AG08395 (cell line): Measurements from ENCODE around the gene RAF1.
A peak's percentile ranks its signal among the peaks of the same experiment; 100 is the strongest.

Experiments used
- DNase-seq: peaks from one replicate; pipeline ENCODE4 v3.0.0; 2012; ENCODE audit warnings: mixed read lengths, low spot score

The RAF1 gene

GRCh38 chr3:12591456-12591855 lies 72.5 kb downstream of the RAF1 start:
- DNase-seq, result no peak

- no peak for DNase-seq
These were observed 73.8 kb downstream of the RAF1 start for GRCh38 chr3:12590096-12590495.

DNA sequence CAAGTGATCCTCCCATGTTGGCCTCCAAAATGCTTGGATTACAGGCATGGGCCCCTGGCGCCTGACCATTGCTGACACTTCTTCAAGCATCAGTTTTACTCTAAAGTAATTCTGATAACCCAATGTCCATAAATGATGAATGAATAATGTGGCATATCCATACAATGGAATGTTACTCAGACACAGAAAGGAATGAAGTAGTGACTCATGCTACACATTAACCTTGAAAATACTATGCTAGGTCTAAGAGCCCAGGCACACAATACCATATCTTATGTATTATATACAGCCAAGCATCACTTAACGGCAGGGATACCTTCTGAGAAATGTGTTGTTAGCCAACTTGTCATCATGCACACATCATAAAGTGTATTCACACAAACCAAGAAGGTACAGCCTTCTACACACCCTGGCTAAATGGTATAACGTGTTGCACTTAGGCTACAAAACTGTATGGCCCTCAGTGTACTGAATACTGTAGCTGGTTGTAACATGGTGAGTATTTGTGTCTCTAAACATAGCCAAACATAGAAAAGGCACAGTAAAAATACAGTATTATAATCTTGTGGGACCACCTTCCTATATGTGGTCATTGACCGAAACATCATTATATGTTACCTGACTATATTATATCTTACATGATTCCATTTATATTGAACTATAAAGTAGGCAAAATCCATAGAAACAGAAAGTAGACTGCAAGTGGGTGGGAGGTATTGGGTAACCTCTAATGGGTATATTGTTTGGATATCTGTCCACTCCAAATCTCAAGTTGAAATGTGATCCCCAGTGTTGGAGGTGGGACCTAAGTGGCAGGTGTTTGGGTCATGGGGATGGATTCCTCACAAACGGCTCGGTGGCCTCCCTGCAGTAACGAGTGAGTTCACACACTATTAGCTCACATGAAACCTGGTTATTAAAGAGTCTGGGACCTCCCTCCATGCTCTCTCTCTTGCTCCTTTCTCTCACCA lies 75.6 kb downstream of the RAF1 start:
- no peak for DNase-seq

GRCh38 chr3:12586403-12586802 lies 77.5 kb downstream of the RAF1 start:
- DNase-seq, result no peak

- DNase-seq, result no peak
These were observed 77.9 kb downstream of the RAF1 start for GRCh38 chr3:12585970-12586369.

DNA sequence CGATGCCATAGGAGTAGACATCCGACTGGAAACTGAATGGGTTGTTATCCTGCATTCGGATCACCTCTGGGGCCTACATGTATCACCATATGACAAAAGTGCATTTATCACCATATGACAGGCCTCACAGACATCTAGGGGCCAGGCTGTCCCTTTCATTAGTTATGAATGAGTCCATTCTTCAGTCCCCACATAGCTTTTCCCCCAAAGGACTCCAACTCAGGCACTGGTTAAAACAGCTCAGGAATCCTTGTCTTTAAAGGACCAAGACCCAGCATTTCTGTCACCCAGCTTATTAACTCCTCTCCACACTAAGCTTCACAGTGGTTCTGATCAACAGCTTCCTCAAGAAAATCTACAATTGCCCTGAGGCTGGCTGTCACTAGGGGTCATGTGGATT lies 78.7 kb downstream of the RAF1 start:
- DNase-seq, result no peak

DNA sequence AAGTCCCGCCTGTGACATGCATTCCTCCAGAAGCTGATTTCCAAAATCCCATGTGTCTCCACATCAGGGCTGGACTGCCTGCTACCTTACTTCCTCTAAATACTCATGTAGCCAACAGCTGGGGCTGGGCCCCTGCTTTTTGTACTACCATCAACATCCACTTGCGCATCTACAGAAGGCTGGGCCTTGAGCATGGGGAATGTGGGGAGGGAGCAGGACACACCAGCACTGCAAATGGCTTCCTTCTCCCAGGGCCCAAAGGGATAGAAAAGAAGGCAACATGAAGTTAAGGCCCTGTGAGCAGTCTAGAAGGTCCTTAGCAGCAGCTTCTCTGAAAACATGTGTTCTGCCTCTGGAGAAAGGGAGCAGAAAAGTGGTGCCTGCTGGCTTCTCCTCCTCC lies 79.8 kb downstream of the RAF1 start:
- no peak for DNase-seq

DNA sequence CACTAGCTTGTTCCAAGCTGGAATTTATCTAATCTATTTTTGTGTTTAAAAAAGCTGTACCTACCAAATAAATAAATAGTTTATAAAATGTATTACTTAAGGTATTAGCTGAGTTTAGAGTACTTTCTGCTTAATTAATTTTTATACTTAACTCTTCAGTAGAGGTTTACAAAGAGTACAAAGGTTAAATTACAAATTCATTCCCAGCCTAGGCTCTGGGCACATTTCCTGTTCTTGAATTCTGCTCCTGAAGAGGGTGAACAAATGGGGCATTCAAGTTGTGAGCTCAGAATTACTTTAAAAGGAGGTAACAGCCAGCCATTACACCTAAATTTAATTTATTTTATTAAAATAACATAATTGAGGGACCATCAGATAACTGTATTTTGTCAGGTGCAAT lies 80.6 kb downstream of the RAF1 start:
- DNase-seq, result no peak

- no peak for DNase-seq
These were observed 81.2 kb downstream of the RAF1 start for GRCh38 chr3:12582730-12583129.

DNA sequence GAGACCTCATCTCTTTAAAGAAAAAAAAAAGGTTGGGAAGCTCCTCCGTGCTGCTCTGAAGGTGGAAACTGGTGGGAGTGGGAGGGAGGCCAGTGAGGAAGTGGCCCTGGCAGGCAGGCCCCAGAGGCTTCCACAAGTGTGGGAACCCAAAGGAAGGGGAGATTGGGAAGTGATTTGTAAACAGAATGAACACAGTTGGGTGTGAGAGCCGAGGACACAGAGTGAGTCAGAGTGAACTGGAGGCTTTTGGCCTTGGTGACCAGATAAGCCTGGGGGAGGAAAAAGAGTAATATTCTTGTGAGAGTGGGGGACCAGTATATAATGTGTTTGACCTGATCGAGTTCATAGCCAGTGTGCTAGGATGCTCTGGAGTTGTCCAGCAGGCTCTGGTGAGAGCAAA lies 84.0 kb downstream of the RAF1 start:
- peak; percentile 34 for DNase-seq

GRCh38 chr3:12579456-12579855 lies 84.5 kb downstream of the RAF1 start:
- no peak for DNase-seq

GRCh38 chr3:12578742-12579141 lies 85.2 kb downstream of the RAF1 start:
- DNase-seq, result no peak

DNA sequence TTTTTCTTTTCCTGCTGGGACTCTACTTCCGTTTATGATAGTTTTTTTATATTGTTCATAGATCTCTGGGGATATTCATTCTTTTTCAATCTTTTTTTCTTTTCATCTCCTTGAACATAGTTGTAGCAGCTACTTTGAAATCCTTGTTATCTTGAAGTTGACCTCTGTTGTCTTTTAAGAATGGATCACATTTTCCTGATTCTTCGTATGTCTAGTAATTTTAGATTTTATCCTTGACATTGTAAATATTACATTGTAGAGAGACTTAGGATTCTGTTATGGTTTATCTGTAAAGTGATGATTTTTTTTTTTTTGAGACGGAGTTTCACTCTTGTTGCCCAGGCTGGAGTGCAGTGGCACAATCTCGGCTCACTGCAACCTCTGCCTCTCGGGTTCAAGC lies 86.5 kb downstream of the RAF1 start:
- no peak for DNase-seq

GRCh38 chr3:12574661-12575060 lies 89.3 kb downstream of the RAF1 start:
- DNase-seq, result no peak

DNA sequence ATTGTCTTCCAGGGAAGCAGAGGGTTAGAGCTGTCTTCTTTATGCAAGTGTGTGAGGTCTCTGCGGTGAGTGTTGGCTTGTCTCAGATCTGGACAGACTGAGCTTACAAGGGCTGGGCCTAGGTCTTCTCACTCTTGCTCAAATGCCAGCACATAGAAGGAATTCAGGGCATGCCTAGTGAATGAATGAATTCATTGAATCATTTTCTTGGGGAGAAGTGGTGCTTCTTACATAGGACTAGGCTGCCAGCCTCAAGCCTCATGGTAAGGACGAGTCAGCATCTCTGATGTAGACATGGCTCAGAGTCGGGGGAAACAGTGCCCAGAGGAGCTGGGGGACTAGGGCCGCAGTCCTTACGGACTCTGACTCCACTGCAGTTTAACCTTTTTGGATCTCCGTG lies 89.8 kb downstream of the RAF1 start:
- no peak for DNase-seq

DNA sequence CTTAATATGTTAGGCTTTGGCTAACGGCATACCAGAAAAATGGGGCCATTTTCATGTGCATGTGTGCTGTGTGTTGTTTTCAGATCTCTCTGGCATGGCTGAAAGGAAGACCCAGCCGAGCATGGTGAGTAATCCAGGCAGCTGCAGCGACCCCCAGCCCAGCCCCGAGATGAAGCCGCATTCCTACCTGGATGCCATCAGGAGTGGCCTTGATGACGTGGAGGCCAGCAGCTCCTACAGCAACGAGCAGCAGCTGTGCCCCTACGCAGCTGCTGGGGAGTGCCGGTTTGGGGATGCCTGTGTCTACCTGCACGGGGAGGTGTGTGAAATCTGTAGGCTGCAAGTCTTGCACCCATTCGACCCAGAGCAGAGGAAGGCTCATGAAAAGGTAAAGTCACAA lies 91.9 kb downstream of the RAF1 start:
- no peak for DNase-seq

- no peak for DNase-seq
These were observed 94.1 kb downstream of the RAF1 start for GRCh38 chr3:12569836-12570235.

GRCh38 chr3:12568747-12569146 lies 95.2 kb downstream of the RAF1 start:
- no peak for DNase-seq

GRCh38 chr3:12566976-12567375 lies 96.9 kb downstream of the RAF1 start:
- DNase-seq, result no peak

DNA sequence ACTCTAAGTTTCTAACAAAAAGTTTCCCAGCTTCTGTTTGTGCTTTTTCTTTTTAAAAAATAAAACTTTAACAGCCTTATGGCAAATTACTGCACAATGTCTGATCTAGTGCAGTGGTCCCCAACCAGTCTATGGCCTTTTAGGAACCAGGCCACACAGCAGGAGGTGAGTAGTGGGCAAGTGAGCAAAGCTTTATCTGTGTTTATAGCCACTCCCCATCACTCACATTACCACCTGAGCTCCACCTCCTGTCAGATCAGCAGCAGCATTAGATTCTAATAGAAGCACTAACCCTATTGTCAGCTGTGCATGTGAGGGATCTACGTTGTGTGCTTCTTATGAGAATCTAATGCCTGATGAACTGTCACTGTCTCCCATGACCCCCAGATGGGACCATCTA lies 101.5 kb downstream of the RAF1 start:
- no peak for DNase-seq

DNA sequence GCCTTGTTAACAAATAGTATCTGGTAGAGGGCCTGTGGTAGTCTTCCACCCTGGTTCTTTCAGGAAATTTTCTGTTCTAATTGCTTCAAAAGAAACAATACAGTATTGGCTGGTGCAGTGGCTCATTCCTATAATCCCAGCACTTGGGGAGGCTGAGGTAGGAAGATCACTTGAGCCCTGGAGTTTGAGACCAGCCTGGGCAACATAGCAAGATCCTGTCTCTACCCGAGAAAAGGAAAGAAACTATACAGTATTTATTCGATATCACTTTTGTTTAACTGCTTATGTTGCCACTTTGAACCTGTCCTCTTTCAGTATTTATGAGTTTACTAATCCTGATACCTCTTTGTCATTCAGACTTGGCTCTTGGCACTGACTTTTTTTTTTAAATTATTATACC lies 102.5 kb downstream of the RAF1 start:
- no peak for DNase-seq

- DNase-seq, result no peak
These were observed 103.3 kb downstream of the RAF1 start for GRCh38 chr3:12560505-12561190.

- DNase-seq, result no peak
These were observed 104.4 kb downstream of the RAF1 start for GRCh38 chr3:12559520-12559919.
